WERI-Rb-1 (cell line): ENCODE measurements around the gene SLC25A17.

ENCODE experiments used
- DNase-seq: peaks from one replicate; pipeline ENCODE4 v3.0.0-alpha.2; 2020
- H3K27ac ChIP-seq: fragments of 250-450 bp; sonication (Bioruptor Pico); 2 replicates; pipeline ENCODE4 v1.5.1; 2020; ENCODE audit warnings: mild to moderate bottlenecking, moderate library complexity
- H3K27me3 ChIP-seq: fragments of 250-450 bp; sonication (Bioruptor Pico); 2 replicates; pipeline ENCODE4 v1.5.1; 2021; ENCODE audit warnings: mild to moderate bottlenecking, low read depth, moderate library complexity; ENCODE audit not compliant: insufficient read depth, severe bottlenecking
- H3K36me3 ChIP-seq: fragments of 250-450 bp; sonication (Bioruptor Pico); 2 replicates; pipeline ENCODE4 v1.5.1; 2020; ENCODE audit warnings: mild to moderate bottlenecking, moderate library complexity
- H3K4me3 ChIP-seq: 2 replicates; pipeline ENCODE4 v1.5.1; 2011; ENCODE audit warnings: low read depth, mild to moderate bottlenecking, control low read depth, low read length
- H3K9me3 ChIP-seq: fragments of 250-450 bp; sonication (Bioruptor Pico); 2 replicates; pipeline ENCODE4 v1.5.1; 2021; ENCODE audit warnings: mild to moderate bottlenecking, moderate library complexity; ENCODE audit not compliant: severe bottlenecking
- TF ChIP-seq, protein P1 (sequence below): IDR thresholded peaks from 2 replicates; pipeline ENCODE4 v1.5.1; 2011; ENCODE audit warnings: low read depth, mild to moderate bottlenecking, control low read depth, inconsistent platforms, low read length

The SLC25A17 gene

DNA sequence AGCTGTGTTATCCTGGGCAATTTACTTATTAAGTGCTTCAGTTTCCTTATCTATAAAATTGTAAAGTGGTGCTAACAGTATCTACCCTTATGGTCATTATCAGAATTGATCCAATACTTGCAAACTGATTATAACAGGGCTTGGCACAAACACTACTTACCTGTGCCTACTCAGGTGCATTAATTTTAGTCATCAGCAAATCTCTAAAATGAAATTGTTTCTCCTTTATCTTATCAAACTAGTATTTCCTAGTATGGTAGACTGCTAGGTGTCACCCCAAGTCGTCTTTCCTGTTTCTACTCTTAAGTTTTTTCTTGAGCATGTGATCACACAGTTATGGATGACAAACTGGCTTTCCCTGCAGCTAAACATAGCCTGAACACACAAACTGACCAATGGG is 4.3 kb upstream of the SLC25A17 start:
- H3K36me3 ChIP-seq = peaks cover 34% of the 10 kb centered on the region

GRCh38 chr22:40819599-40820140 is 524 bp upstream of the SLC25A17 start:
- Histone ChIP-seq H3K27me3 (no peaks in the 10 kb centered on the region), H3K27ac (peak overlapping the region; percentile 78), H3K9me3 (no peaks in the 10 kb centered on the region), H3K36me3 (peaks cover 9% of the 10 kb centered on the region), H3K4me3 (peak overlapping the region; percentile 71)
- DNase-seq = peak; percentile 18
- TF ChIP-seq, protein P1, sequence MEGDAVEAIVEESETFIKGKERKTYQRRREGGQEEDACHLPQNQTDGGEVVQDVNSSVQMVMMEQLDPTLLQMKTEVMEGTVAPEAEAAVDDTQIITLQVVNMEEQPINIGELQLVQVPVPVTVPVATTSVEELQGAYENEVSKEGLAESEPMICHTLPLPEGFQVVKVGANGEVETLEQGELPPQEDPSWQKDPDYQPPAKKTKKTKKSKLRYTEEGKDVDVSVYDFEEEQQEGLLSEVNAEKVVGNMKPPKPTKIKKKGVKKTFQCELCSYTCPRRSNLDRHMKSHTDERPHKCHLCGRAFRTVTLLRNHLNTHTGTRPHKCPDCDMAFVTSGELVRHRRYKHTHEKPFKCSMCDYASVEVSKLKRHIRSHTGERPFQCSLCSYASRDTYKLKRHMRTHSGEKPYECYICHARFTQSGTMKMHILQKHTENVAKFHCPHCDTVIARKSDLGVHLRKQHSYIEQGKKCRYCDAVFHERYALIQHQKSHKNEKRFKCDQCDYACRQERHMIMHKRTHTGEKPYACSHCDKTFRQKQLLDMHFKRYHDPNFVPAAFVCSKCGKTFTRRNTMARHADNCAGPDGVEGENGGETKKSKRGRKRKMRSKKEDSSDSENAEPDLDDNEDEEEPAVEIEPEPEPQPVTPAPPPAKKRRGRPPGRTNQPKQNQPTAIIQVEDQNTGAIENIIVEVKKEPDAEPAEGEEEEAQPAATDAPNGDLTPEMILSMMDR = no peak

More for the DNA sequence above, 4.3 kb upstream of the SLC25A17 start:
- no peak for DNase-seq
- no peak overlapping the region for H3K4me3 ChIP-seq
- TF ChIP-seq, protein P1 = no peak
- no peaks in the 10 kb centered on the region for H3K9me3 ChIP-seq
- H3K27ac ChIP-seq = no peak overlapping the region
- H3K27me3 ChIP-seq = no peaks in the 10 kb centered on the region

DNA sequence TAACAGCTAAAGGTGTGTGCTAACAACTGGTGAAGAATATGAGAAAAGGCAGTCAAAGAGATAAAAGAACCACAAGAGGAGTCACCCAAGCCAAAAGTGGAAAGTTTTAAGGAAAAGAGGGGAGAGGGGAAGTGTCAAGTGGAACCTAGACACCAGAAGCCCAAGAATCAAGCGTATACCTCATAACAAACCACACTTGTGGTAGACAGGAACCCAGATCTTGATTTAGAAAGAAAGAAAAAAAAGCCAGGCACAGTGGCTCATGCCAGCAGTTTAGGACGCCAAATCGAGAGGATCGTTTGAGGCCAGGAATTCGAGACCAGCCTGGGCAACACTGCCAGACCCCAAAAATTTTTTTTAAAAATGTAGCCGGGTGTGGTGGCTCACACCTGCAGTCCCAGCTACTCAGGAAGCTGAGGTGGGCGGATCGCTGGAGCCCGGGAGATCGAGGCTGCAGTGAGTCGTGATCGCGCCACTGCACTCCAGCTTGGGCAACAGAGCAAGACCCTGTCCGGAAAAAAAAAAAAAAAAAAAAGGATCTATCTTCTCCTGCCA is 877 bp downstream of the SLC25A17 start:
- TF ChIP-seq, protein P1 = no peak
- Histone ChIP-seq H3K27ac (no peak overlapping the region), H3K36me3 (no peaks in the 10 kb centered on the region; the same call in none of the 2 replicates), H3K27me3 (no peaks in the 10 kb centered on the region), H3K9me3 (no peaks in the 10 kb centered on the region), H3K4me3 (peak overlapping the region; percentile 71)
- no peak for DNase-seq

GRCh38 chr22:40817737-40818136 is 1.4 kb downstream of the SLC25A17 start:
- Histone ChIP-seq H3K9me3 (no peaks in the 10 kb centered on the region), H3K27ac (no peak overlapping the region), H3K36me3 (peaks cover 4% of the 10 kb centered on the region), H3K4me3 (no peak overlapping the region), H3K27me3 (no peaks in the 10 kb centered on the region)
- TF ChIP-seq, protein P1 = no peak
- no peak for DNase-seq

DNA sequence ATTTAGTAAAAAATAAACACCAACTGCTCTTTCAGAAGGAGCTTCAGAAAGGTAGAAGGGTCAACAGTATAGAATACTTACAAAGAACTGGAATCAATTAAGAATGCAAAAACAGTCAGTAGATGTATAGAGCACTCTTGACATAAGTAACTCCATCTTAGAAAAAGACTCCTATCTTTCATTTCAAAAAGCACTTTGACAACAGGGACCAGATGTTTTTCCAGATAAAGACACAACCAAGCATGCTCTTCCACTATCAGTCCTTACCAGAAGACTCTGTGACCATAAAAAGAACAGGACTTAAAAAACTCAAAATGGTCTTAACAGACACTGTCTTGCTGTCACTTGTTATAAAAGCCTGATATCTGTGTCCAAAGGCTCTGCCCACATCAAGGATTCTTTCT is 5.2 kb downstream of the SLC25A17 start:
- Histone ChIP-seq H3K27ac (no peak overlapping the region), H3K9me3 (no peaks in the 10 kb centered on the region), H3K36me3 (peaks cover 4% of the 10 kb centered on the region), H3K4me3 (no peak overlapping the region), H3K27me3 (no peaks in the 10 kb centered on the region)
- TF ChIP-seq, protein P1 = no peak
- DNase-seq = no peak
